CD14-positive monocyte (primary cell): ENCODE measurements around the gene EIF1B. TPM values are rescaled to one million over a fixed set of nuclear protein-coding genes. Genes with fewer than 3 reads are reported as not detected.
A peak's percentile ranks its signal among the peaks of the same experiment; 100 is the strongest.

Experiments used
- DNase-seq, 3 donors: peaks; one replicate each; pipeline ENCODE4 v3.0.0-alpha.2; 2011 to 2022
- H2AFZ ChIP-seq: 2 replicates; pipeline ENCODE4 v1.6.0; 2012; ENCODE audit warnings: mild to moderate bottlenecking, low read depth, low read length, inconsistent platforms; ENCODE audit not compliant: insufficient read depth, poor library complexity, severe bottlenecking
- H3K27ac ChIP-seq, 2 donors: 1 replicate in 1 of 2; 2 replicates in 1 of 2; pipeline ENCODE4 v1.5.1; 2012 to 2013; ENCODE audit warnings: low read length in 2 of 2, control low read depth in 1 of 2, inconsistent platforms in 1 of 2, low read depth in 1 of 2, mild to moderate bottlenecking in 1 of 2
- H3K27me3 ChIP-seq, 2 donors: one replicate each; pipeline versions ENCODE4 v1.6.0 to v1.6.1; 2011 to 2013; ENCODE audit warnings: low read length in 2 of 2; ENCODE audit not compliant: control insufficient read depth in 2 of 2, insufficient read depth in 2 of 2
- H3K36me3 ChIP-seq, 2 donors: replicated peaks in 1 of 2; 1 replicate in 1 of 2; 2 replicates in 1 of 2; pipeline versions ENCODE4 v1.5.1 to v1.6.1; 2012 to 2013; ENCODE audit warnings: low read length in 2 of 2, control low read depth in 1 of 2, inconsistent platforms in 1 of 2, mild to moderate bottlenecking in 1 of 2; ENCODE audit not compliant: insufficient read depth in 2 of 2, control insufficient read depth in 1 of 2
- H3K4me1 ChIP-seq, 2 donors: 1 replicate in 1 of 2; 2 replicates in 1 of 2; pipeline versions ENCODE4 v1.5.1 to v1.6.1; 2012 to 2013; ENCODE audit warnings: low read length in 2 of 2, control low read depth in 1 of 2, inconsistent platforms in 1 of 2, mild to moderate bottlenecking in 1 of 2, moderate library complexity in 1 of 2; ENCODE audit not compliant: insufficient read depth in 2 of 2, control insufficient read depth in 1 of 2
- H3K4me2 ChIP-seq: replicated peaks from 2 replicates; pipeline ENCODE3; 2012; ENCODE audit warnings: low read length, moderate library complexity, mild to moderate bottlenecking; ENCODE audit not compliant: poor library complexity, severe bottlenecking; ENCODE audit errors: extremely low read depth
- H3K4me3 ChIP-seq, 3 experiments: fragments of 200-600 bp in 1 of 3; sonication (generic) in 1 of 3; replicated peaks in 1 of 3; 1 replicate in 2 of 3; 2 replicates in 1 of 3; pipeline ENCODE4 v1.5.1; 2011 to 2013; ENCODE audit warnings: low read length in 3 of 3, mild to moderate bottlenecking in 3 of 3, control low read depth in 2 of 3, low read depth in 2 of 3, inconsistent platforms in 1 of 3, moderate library complexity in 1 of 3
- H3K79me2 ChIP-seq: 2 replicates; pipeline ENCODE4 v1.6.0; 2012; ENCODE audit warnings: mild to moderate bottlenecking, control low read depth, inconsistent platforms, low read length, moderate library complexity; ENCODE audit not compliant: insufficient read depth
- H3K9ac ChIP-seq: 2 replicates; pipeline ENCODE4 v1.6.0; 2017; ENCODE audit warnings: low read length, mild to moderate bottlenecking; ENCODE audit not compliant: insufficient read depth, poor library complexity, severe bottlenecking
- H3K9me3 ChIP-seq, 2 donors: replicated peaks in 1 of 2; 1 replicate in 1 of 2; 2 replicates in 1 of 2; pipeline versions ENCODE4 v1.5.1 to v1.6.1; 2012 to 2013; ENCODE audit warnings: low read length in 2 of 2, control low read depth in 1 of 2; ENCODE audit not compliant: control insufficient read depth in 1 of 2, insufficient read depth in 1 of 2
- H4K20me1 ChIP-seq: 2 replicates; pipeline ENCODE4 v1.6.0; 2012; ENCODE audit warnings: mild to moderate bottlenecking, low read length, control low read depth, moderate library complexity; ENCODE audit not compliant: insufficient read depth
- H3K27ac Mint-ChIP-seq, 7 donors: one replicate each; pipeline ENCODE4 v1.8.0; 2020; ENCODE audit warnings: mild to moderate bottlenecking in 7 of 7, mixed read lengths in 7 of 7, moderate library complexity in 6 of 7, inconsistent platforms in 2 of 7
- H3K27me3 Mint-ChIP-seq, 3 donors: one replicate each; pipeline ENCODE4 v1.8.0; 2021 to 2022; ENCODE audit warnings: low read depth in 3 of 3, mild to moderate bottlenecking in 3 of 3, mixed read lengths in 3 of 3, moderate library complexity in 3 of 3, inconsistent platforms in 1 of 3
- H3K36me3 Mint-ChIP-seq, 2 donors: one replicate each; pipeline ENCODE4 v1.8.0; 2020; ENCODE audit warnings: mixed read lengths in 2 of 2, inconsistent platforms in 1 of 2, mild to moderate bottlenecking in 1 of 2
- H3K4me1 Mint-ChIP-seq: one replicate; pipeline ENCODE4 v1.8.0; 2020; ENCODE audit warnings: mild to moderate bottlenecking, mixed read lengths
- H3K4me3 Mint-ChIP-seq, 2 donors: one replicate each; pipeline ENCODE4 v1.8.0; 2020; ENCODE audit warnings: mild to moderate bottlenecking in 2 of 2, mixed read lengths in 2 of 2, moderate library complexity in 1 of 2
- H3K9me3 Mint-ChIP-seq, 7 donors: one replicate each; pipeline ENCODE4 v1.8.0; 2020 to 2022; ENCODE audit warnings: mixed read lengths in 7 of 7, mild to moderate bottlenecking in 6 of 7, moderate library complexity in 6 of 7, inconsistent platforms in 2 of 7
- CTCF ChIP-seq: fragments of 200-600 bp; IDR thresholded peaks from one replicate; pipeline ENCODE4 v1.8.0; 2022; ENCODE audit warnings: antibody characterized with exemption, mild to moderate bottlenecking
- WGBS: methylation state at CpG from one replicate; pipeline ENCODE4 v1.1.5; 2013; ENCODE audit warnings: missing lambda C conversion rate; ENCODE audit not compliant: insufficient coverage; 5-methylcytosine and 5-hydroxymethylcytosine counted together
- intact Hi-C, 2 donors: fragments of 100-400 bp; cut with micrococcal nuclease; formaldehyde crosslinking; loops; one replicate each; pipeline versions ENCODE4 v1.15.0 to v1.15.1; 2023
- polyA minus RNA-seq: library from RNA; depleted of rRNA, polyadenylated mRNA; stranded (reverse); fragments of >200 nt; gene quantifications from 2 replicates; pipeline ENCODE4 v1.2.3, GENCODE V29; 2012
- polyA plus RNA-seq, 3 donors: library from polyadenylated mRNA; depleted of rRNA in 1 of 3; unstranded in 2 of 3; stranded (reverse) in 1 of 3; fragments of 300-500 nt in 2 of 3; fragments of >200 nt in 1 of 3; fragmentation: Illumina TruSeq in 2 of 3; gene quantifications; 1 replicate in 2 of 3; 2 replicates in 1 of 3; pipeline ENCODE4 v1.2.3, GENCODE V29; 2012 to 2021
- total RNA-seq, 12 experiments: library from RNA in 1 of 12; stranded (reverse) in 1 of 12; fragments of 120-200 nt in 1 of 12; gene quantifications; one replicate each; pipeline ENCODE4 v1.2.4 and lab custom pipeline; 2013 to 2026; ENCODE audit warnings: mixed read lengths in 6 of 12, inconsistent platforms in 1 of 12

Gene EIF1B
- 38.2 TPM for total RNA-seq (2013)
- polyA plus RNA-seq (10 to 100 TPM; 51.8 to 95.4 (median 70.8) TPM), polyA minus RNA-seq (10.9 and 15.8 TPM in 2 replicates), total RNA-seq (lab: John Stamatoyannopoulos, UW) (22.4 to 246 (median 30.9) reads per million in 11 experiments)

- Histone ChIP-seq H2AFZ (peak within 1 kb of the TSS; percentile 93), H3K9ac (peak within 1 kb of the TSS; percentile 96)
Measured at GRCh38 chr3:40309418-40309924, at the start of gene EIF1B. EIF1B (plus strand) TSS chr3:40309707; CDS start chr3:40309942, 235 bp downstream.

DNA sequence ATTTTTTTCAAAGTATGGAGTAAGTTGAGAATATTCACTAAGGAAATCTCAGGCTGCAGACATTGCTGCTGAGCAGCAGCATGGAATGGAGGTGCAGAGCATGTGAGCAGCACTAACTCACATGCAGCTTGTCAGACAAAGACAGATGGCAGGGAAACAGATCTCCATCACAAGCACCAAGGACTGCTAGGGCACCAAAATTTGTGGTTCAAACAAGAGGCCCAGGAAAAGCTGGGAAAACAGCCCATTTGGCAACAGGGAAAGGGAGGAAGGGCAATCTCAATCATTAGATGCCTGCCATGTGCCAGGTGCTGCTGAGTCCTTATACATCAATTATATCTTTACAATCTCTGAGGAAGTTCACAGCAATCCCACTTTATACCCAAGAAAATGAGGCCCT, 47.2 kb upstream of the EIF1B start:
- H4K20me1 ChIP-seq = no peaks in the 10 kb centered on the region
- no peaks in the 10 kb centered on the region for H3K36me3 ChIP-seq
- no peak overlapping the region for H2AFZ ChIP-seq
- no peak overlapping the region for H3K4me3 ChIP-seq
- H3K4me1 ChIP-seq = peaks cover 4 to 8% of the 10 kb centered on the region in 2 donors
- peaks cover 6% of the 10 kb centered on the region for H3K4me1 Mint-ChIP-seq
- TF ChIP-seq CTCF = no peak
- no peak overlapping the region for H3K27ac Mint-ChIP-seq
- H3K9me3 ChIP-seq = no peaks in the 10 kb centered on the region
- intact Hi-C loops = no loop called here
- H3K79me2 ChIP-seq = no peaks in the 10 kb centered on the region
- no peak overlapping the region for H3K4me3 Mint-ChIP-seq
- DNase-seq = no peak
- no peak overlapping the region for H3K27ac ChIP-seq
- H3K27me3 Mint-ChIP-seq = peaks cover 0 to 4% (median 1%) of the 10 kb centered on the region in 3 donors
- H3K9ac ChIP-seq = no peak overlapping the region
- H3K9me3 Mint-ChIP-seq = peaks cover 0 to 6% (median 0%) of the 10 kb centered on the region in 7 donors
- H3K27me3 ChIP-seq = no peaks in the 10 kb centered on the region
- H3K36me3 Mint-ChIP-seq = no peaks in the 10 kb centered on the region
- no peak overlapping the region for H3K4me2 ChIP-seq

More at GRCh38 chr3:40309418-40309924, at the start of gene EIF1B:
- no peaks in the 10 kb centered on the region for H3K27me3 Mint-ChIP-seq
- no peaks in the 10 kb centered on the region for H3K9me3 Mint-ChIP-seq
- Histone ChIP-seq H3K36me3 (peaks cover 19 to 30% of the 10 kb centered on the region in 2 donors), H3K4me1 (peaks cover 33 to 42% of the 10 kb centered on the region in 2 donors), H4K20me1 (no peaks in the 10 kb centered on the region), H3K9me3 (no peaks in the 10 kb centered on the region), H3K79me2 (peaks cover 28% of the 10 kb centered on the region), H3K4me3 (peak within 1 kb of the TSS; percentile 80 to 94 (median 93)), H3K27me3 (no peaks in the 10 kb centered on the region), H3K4me2 (peak within 1 kb of the TSS; percentile 76), H3K27ac (peak within 1 kb of the TSS; percentile 92 to 93)
- under 1% methylated on average over 50 of the region's 50 CpGs for WGBS
- intact Hi-C loops = loop anchor here in 1 of 2 donors (5.0 kb wide), 1 partner anchor 143 kb away; no protein-coding TSS in a partner anchor
- peak; percentile 95 to 97 (median 97) for DNase-seq
- peak within 1 kb of the TSS; percentile 98 to 99 for H3K4me3 Mint-ChIP-seq
- peak within 1 kb of the TSS; percentile 97 to 100 (median 99) for H3K27ac Mint-ChIP-seq
- H3K4me1 Mint-ChIP-seq = peaks cover 36% of the 10 kb centered on the region
- TF ChIP-seq CTCF = peak; percentile 94
- peaks cover 28 to 29% of the 10 kb centered on the region in 2 donors for H3K36me3 Mint-ChIP-seq
